ENCODE data around the gene CTNNAL1.

- TF ChIP-seq, protein P1, sequence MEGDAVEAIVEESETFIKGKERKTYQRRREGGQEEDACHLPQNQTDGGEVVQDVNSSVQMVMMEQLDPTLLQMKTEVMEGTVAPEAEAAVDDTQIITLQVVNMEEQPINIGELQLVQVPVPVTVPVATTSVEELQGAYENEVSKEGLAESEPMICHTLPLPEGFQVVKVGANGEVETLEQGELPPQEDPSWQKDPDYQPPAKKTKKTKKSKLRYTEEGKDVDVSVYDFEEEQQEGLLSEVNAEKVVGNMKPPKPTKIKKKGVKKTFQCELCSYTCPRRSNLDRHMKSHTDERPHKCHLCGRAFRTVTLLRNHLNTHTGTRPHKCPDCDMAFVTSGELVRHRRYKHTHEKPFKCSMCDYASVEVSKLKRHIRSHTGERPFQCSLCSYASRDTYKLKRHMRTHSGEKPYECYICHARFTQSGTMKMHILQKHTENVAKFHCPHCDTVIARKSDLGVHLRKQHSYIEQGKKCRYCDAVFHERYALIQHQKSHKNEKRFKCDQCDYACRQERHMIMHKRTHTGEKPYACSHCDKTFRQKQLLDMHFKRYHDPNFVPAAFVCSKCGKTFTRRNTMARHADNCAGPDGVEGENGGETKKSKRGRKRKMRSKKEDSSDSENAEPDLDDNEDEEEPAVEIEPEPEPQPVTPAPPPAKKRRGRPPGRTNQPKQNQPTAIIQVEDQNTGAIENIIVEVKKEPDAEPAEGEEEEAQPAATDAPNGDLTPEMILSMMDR (IDR thresholded peaks at IDR 0.05 in 8 of 11, conservative IDR thresholded peaks at IDR 0.05 in 3 of 11), result no peak
- no peak for TF ChIP-seq POLR2A (IDR thresholded peaks at IDR 0.05)
Measured at GRCh38 chr9:108934323-108934893, 78.9 kb downstream of the CTNNAL1 start, which contains the start of gene ABITRAM.

Data from spleen (tissue), 7 donors.